GM21529 (cell line): ENCODE data around the gene CYP8B1.

ENCODE experiments used
- ATAC-seq: cut with Tn5 transposase; IDR thresholded peaks from one replicate; pipeline ENCODE4 v1.9.1; 2021; ENCODE audit not compliant: unreplicated experiment

The CYP8B1 gene

DNA sequence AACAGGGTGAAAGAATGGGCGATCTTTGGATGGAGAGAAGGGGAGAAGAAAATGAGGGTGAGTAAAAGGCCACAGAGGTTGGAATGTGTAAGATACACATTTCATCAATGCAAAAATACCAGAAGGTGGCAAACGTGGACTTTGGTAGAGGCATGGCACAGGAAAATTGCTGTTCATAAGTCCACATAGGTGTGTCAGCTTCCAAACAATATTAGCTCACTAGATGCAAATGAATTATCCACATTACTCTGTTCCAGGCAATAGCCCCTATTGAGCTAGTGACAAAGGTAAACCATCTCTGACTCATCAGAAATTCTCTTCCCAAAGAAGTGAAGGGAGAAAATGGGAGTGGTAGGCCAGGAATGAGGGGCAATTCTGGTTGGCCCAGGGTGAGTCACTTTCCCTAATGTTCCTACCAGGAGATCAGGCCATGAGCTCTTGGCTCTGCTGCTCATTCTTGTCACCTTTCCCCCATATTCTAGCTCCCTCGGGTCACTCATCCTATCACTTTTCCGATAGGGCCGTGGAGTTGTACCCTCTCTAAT, 46.5 kb downstream of the CYP8B1 start:
- ATAC-seq = no peak

DNA sequence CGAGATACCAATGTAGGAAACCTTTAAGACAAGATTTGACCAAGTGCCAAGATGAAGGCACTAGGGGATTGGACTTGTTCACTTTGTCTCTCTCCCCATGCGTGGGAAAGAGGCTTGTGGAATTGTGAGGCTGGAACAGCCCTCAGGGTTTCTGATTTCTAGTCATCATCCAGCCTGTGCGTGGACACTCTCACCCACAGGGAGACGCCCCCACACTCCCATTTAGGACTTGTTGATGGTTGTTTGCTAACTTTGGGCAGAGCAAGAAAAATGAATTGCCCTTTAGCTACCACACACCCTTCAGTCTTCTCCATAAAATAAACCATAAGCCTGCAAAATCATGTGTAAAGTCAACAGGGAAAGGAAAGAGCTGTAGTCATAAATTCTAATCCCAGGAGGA, 48.0 kb downstream of the CYP8B1 start:
- ATAC-seq = no peak

DNA sequence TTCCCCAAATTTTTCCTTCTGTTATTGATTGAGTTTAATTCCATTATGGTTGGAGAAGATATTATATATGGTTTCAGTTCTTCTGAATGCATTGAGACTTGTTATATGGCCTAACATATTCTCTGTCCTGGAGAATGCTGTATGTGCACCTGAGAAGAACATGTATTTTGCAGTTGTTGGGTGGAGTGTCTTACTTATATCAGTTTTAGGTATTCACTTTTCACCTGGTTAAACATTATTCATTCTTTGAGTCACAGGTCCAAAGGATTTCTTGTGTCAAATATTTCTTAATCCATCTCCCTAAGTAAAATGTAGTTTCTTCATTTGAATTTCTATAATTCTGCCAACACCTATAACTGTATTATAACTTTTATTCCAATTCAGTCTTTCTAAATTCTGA, 48.7 kb downstream of the CYP8B1 start:
- ATAC-seq = no peak

DNA sequence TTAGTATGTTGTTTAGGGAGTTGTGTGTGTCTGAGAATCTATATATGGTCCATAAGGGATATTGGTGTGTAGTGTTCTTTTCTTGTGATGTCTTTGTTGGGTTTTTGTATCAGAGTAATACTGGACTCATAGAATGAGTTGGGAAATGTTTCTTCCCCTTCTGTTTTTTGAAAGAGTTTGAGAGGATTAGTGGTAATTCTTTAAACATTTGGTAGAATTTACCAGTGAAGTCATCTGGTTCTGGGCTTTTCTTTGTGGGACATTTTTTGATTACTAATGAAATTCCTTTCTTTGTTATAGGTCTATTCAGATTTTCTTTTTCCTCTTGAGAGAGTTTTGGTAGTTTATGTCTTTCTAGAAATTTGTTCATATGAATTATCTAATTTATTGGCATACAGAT, 49.5 kb downstream of the CYP8B1 start:
- no peak for ATAC-seq

DNA sequence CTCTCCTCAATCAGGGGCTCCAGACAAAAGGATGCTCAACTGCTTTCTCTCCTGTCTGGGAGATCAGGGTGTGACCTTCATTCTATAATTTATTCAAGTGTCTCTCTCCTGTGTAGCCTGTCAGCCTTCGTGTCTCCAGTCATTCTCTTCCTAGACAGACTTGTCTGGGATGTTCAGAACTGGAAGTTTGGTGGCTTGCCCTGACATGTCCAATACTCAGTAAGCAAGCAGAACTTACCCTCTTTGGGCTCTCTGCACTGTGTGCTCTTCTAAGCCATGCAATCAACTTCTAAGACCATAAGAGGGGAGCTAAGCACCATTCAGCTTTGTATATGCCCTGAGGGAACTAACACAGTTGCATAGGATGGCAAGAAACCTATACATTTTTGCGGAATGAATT, 52.3 kb downstream of the CYP8B1 start:
- no peak for ATAC-seq

DNA sequence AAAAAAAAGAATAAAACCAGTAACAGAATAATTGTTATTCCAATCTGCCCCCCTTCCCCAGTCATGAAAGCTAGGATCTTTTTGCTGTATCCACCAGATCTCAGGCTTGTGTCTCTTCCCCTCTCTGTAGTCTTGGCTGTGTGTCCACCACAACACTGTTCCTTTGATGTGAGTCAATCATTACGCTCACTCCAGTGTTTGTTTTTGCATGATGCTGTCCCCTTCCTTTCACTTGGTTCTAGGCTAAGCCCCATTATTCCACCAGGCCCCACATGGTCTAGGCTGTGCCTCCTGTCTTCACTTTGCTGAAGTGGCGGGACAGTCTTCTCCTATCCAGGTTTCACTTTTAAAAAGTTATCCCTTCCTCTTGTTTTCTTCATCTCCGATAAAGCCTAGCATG, 52.9 kb downstream of the CYP8B1 start:
- no peak for ATAC-seq
